ENCODE data around the gene JAKMIP1. TPM values are rescaled to one million over a fixed set of nuclear protein-coding genes. Genes with fewer than 3 reads are reported as not detected.
A peak's percentile ranks its signal among the peaks of the same experiment; 100 is the strongest.

JAKMIP1 gene
- total and polyA plus RNA-seq, 4 donors: 0.08 to 0.46 (median 0.22) TPM

- peaks cover 0 to 15% (median under 1%) of the 10 kb centered on the region in 4 donors for H3K9me3 ChIP-seq (ENCODE audit: control insufficient read depth in 4 of 4, insufficient read depth in 3 of 4, low read length in 3 of 4)
- H3K36me3 ChIP-seq (ENCODE audit: control insufficient read depth in 4 of 4, insufficient read depth in 4 of 4, low read length in 4 of 4): no peaks in the 10 kb centered on the region
- no peak overlapping the region for H3K9ac ChIP-seq (ENCODE audit: insufficient read depth in 1 of 2, low read length in 2 of 2)
- peaks cover 0 to 11% (median 4%) of the 10 kb centered on the region in 3 donors for H3K27me3 ChIP-seq (ENCODE audit: control insufficient read depth in 3 of 3, insufficient read depth in 3 of 3, low read length in 2 of 3)
- WGBS, 2 donors: 82 to 87% methylated on average over 8 of the region's 8 CpGs
- H3K4me3 ChIP-seq: no peak overlapping the region
- no peak overlapping the region for H3K27ac ChIP-seq (ENCODE audit: low read depth in 1 of 2, low read length in 1 of 2)
- no peaks in the 10 kb centered on the region for H3K4me1 ChIP-seq (ENCODE audit: control insufficient read depth in 5 of 5, insufficient read depth in 5 of 5, low read length in 5 of 5)
- TF ChIP-seq, protein P1, sequence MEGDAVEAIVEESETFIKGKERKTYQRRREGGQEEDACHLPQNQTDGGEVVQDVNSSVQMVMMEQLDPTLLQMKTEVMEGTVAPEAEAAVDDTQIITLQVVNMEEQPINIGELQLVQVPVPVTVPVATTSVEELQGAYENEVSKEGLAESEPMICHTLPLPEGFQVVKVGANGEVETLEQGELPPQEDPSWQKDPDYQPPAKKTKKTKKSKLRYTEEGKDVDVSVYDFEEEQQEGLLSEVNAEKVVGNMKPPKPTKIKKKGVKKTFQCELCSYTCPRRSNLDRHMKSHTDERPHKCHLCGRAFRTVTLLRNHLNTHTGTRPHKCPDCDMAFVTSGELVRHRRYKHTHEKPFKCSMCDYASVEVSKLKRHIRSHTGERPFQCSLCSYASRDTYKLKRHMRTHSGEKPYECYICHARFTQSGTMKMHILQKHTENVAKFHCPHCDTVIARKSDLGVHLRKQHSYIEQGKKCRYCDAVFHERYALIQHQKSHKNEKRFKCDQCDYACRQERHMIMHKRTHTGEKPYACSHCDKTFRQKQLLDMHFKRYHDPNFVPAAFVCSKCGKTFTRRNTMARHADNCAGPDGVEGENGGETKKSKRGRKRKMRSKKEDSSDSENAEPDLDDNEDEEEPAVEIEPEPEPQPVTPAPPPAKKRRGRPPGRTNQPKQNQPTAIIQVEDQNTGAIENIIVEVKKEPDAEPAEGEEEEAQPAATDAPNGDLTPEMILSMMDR (IDR thresholded peaks at IDR 0.05; ENCODE audit: control extremely low read depth, extremely low read depth): no peak
- DNase-seq: no peak
- no peak for ATAC-seq (ENCODE audit: insufficient read depth, low FRiP score)
Observed at GRCh38 chr4:6190486-6190885, 9.9 kb downstream of the JAKMIP1 start.

DNA sequence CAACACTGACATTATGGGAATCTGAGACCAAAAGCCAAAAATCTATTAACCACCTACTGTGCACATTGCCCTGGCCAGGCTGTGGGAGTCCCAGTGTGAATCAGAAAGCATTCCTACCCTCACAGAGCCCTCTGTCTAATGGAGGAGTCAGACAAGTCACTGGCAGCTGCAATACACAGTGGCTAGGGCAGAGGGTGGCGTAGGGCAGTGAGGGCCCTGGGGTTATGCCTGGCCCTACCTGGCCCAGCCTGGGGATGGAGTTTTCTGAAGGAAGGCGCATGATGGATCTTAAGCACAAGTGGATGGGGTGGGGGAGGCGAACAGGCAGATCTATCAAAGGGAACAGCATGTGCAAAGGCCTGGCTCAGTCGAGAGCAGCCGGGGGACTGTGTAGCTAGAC is 10.8 kb downstream of the JAKMIP1 start:
- Histone ChIP-seq H3K27ac (ENCODE audit: low read depth in 1 of 2, low read length in 1 of 2) (no peak overlapping the region), H3K4me3 (no peak overlapping the region), H3K9me3 (ENCODE audit: control insufficient read depth in 4 of 4, insufficient read depth in 3 of 4, low read length in 3 of 4) (peaks cover 0 to 15% (median under 1%) of the 10 kb centered on the region in 4 donors), H3K27me3 (ENCODE audit: control insufficient read depth in 3 of 3, insufficient read depth in 3 of 3, low read length in 2 of 3) (peaks cover 0 to 8% (median 0%) of the 10 kb centered on the region in 3 donors), H3K36me3 (ENCODE audit: control insufficient read depth in 4 of 4, insufficient read depth in 4 of 4, low read length in 4 of 4) (no peaks in the 10 kb centered on the region), H3K4me1 (ENCODE audit: control insufficient read depth in 5 of 5, insufficient read depth in 5 of 5, low read length in 5 of 5) (no peaks in the 10 kb centered on the region), H3K9ac (ENCODE audit: insufficient read depth in 1 of 2, low read length in 2 of 2) (no peak overlapping the region)
- TF ChIP-seq, protein P1 (IDR thresholded peaks at IDR 0.05; ENCODE audit: control extremely low read depth, extremely low read depth): no peak
- WGBS, 2 donors: 86 to 89% methylated on average over 5 of the region's 5 CpGs
- DNase-seq: no peak
- ATAC-seq (ENCODE audit: insufficient read depth, low FRiP score): no peak

DNA sequence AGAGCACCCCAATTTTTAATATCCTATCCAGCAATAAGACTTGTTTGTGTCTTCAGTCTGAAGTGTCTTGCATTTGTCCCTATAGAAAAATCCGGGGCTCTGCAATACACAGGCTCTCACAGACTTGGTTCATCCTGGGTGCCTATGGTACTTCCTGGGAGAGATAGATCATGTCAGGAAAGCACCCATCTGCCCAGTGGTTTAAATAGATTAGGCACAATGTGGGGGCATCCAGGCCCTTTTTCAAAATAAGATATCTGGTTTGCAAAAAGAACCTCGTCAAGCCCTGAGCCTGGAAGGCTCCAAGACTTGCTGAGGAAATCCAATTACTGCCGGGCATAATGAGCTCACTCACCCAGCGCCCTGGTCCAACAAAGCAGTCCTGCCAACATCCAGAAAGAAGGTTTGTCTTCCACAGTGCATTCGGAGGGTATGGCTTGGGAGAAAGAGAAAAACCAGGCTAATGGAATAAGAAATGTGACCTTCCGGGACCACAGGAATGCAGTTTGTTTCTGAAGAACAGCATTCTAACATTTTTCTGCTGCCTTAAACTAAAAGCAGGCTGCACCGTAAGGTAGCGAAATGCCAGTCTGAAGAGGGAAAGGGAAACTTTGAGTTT is 11.6 kb downstream of the JAKMIP1 start:
- H3K4me3 ChIP-seq: no peak overlapping the region
- no peak for ATAC-seq (ENCODE audit: insufficient read depth, low FRiP score)

More for the DNA sequence above, 11.6 kb downstream of the JAKMIP1 start:
- peaks cover 0 to 6% (median 0%) of the 10 kb centered on the region in 3 donors for H3K27me3 ChIP-seq (ENCODE audit: control insufficient read depth in 3 of 3, insufficient read depth in 3 of 3, low read length in 2 of 3)
- H3K4me1 ChIP-seq (ENCODE audit: control insufficient read depth in 5 of 5, insufficient read depth in 5 of 5, low read length in 5 of 5): no peaks in the 10 kb centered on the region
- H3K27ac ChIP-seq (ENCODE audit: low read depth in 1 of 2, low read length in 1 of 2): no peak overlapping the region
- peak in 2 of 3 donors; percentile 9 to 22 for DNase-seq
- H3K9ac ChIP-seq (ENCODE audit: insufficient read depth in 1 of 2, low read length in 2 of 2): no peak overlapping the region
- no peaks in the 10 kb centered on the region for H3K36me3 ChIP-seq (ENCODE audit: control insufficient read depth in 4 of 4, insufficient read depth in 4 of 4, low read length in 4 of 4)
- 69 to 85% methylated on average over 8 of the region's 8 CpGs for WGBS, 2 donors
- H3K9me3 ChIP-seq (ENCODE audit: control insufficient read depth in 4 of 4, insufficient read depth in 3 of 4, low read length in 3 of 4): peaks cover 0 to 15% (median under 1%) of the 10 kb centered on the region in 4 donors
- TF ChIP-seq, protein P1 (IDR thresholded peaks at IDR 0.05; ENCODE audit: control extremely low read depth, extremely low read depth): no peak
